Measurements from ENCODE around the gene LRRC1. TPM values are rescaled to one million over a fixed set of nuclear protein-coding genes. Genes with fewer than 3 reads are reported as not detected.

LRRC1 gene
- total and polyA plus RNA-seq, 2 of the 8 experiments (the other 6 are each of a cell fraction or from before 2014, with no cell fraction given): 6.7 to 15.9 TPM

DNA sequence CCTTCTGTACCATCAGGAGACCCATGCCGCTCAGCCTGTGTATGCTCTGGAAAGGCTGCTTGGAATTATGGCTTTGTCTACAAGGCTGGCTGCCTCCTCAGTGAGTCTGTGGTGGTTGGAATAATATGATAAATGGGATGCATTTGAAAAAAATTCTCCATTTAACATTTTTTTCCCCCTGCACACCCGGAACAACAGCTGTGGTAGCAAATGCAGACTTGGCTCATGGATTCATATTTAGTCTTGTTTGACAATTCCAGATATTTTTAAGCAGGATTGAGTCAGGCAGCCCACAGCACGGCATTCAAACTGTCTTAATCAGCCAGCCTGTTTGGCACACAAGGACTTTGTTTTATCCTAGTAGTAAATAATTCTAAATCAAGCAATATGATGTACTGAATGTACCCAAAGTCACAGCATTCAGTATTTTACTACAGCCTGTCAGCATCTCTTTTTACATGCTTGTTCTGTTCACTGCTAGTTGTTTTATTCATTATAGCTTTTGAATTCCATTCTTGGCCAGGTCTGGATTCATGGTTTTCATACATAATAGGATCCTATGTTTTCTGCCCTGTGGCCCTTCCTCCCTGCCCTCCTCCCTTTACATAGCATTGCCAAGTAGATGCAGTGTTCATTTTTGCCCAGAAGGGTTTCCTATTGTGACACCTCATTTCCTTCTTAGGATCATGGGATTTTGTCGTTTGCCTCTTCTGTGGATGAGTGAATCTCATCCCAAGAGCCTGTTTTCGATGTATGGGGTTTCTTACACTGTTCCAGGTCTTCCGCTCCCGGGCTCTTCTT, 68.1 kb downstream of the LRRC1 start:
- Histone ChIP-seq H2BK120ac (replicated peaks; ENCODE audit: low read depth, low read length) (no peak overlapping the region), H3K79me2 (ENCODE audit: control insufficient read depth in 1 of 2, insufficient read depth in 2 of 2, low read length in 2 of 2) (peaks cover 0 to 4% of the 10 kb centered on the region in 2 experiments; a peak in 1 of 4 replicates), H2AK5ac (ENCODE audit: low read depth, low read length) (no peak overlapping the region), H3K4me2 (ENCODE audit: insufficient read depth in 1 of 2, low read depth in 2 of 2, low read length in 2 of 2) (no peak overlapping the region), H3K4me3 (ENCODE audit: extremely low read depth in 1 of 4, insufficient read depth in 2 of 4, low read depth in 3 of 4, low read length in 4 of 4) (no peak overlapping the region), H3K9me3 (ENCODE audit: insufficient read depth in 2 of 2, low read depth in 1 of 2, low read length in 1 of 2) (no peaks in the 10 kb centered on the region), H3K56ac (replicated peaks; ENCODE audit: insufficient read length, low read depth, low read length) (no peak overlapping the region), H4K8ac (ENCODE audit: extremely low read depth, insufficient read depth, low read length) (no peak overlapping the region), H3K14ac (ENCODE audit: insufficient read length) (no peak overlapping the region), H2BK12ac (ENCODE audit: low read depth, low read length) (no peak overlapping the region), H3K23ac (ENCODE audit: insufficient read length) (no peak overlapping the region), H4K20me1 (replicated peaks in 1 of 2; ENCODE audit: control insufficient read depth in 1 of 2, insufficient read depth in 2 of 2, low read length in 2 of 2) (no peaks in the 10 kb centered on the region), H4K91ac (replicated peaks; ENCODE audit: insufficient read length, low read length) (no peak overlapping the region), H3K27me3 (replicated peaks in 1 of 4; ENCODE audit: control insufficient read depth in 3 of 4, extremely low read depth in 1 of 4, insufficient read depth in 3 of 4, low read length in 3 of 4) (no peaks in the 10 kb centered on the region), H3K23me2 (ENCODE audit: low read depth, low read length) (no peaks in the 10 kb centered on the region), H3K36me3 (ENCODE audit: control insufficient read depth in 2 of 4, insufficient read depth in 4 of 4, low read length in 3 of 4) (no peaks in the 10 kb centered on the region), H3K9ac (replicated peaks in 1 of 4; ENCODE audit: extremely low read depth in 1 of 4, low read depth in 3 of 4, low read length in 3 of 4) (no peak overlapping the region), H2BK5ac (ENCODE audit: low read depth, low read length) (no peak overlapping the region), H2BK20ac (ENCODE audit: low read length) (no peak overlapping the region), H3K79me1 (ENCODE audit: low read depth, low read length) (no peaks in the 10 kb centered on the region), H4K5ac (ENCODE audit: insufficient read length, low read depth, low read length) (no peak overlapping the region), H2BK15ac (ENCODE audit: low read length) (no peak overlapping the region), H2AFZ (ENCODE audit: low read length) (no peak overlapping the region), H3K4me1 (replicated peaks in 1 of 4; ENCODE audit: control insufficient read depth in 3 of 4, insufficient read depth in 4 of 4, low read length in 3 of 4) (no peaks in the 10 kb centered on the region), H3K4ac (replicated peaks; ENCODE audit: insufficient read length, low read depth, low read length) (no peak overlapping the region), H3K18ac (ENCODE audit: extremely low read depth, low read length) (no peak overlapping the region), H3K27ac (ENCODE audit: low read depth, low read length) (no peak overlapping the region)
- DNase-seq (ENCODE audit: low read depth in 1 of 2, low spot score in 2 of 2) (no peak), FAIRE-seq (no peak)
- ChIA-PET CTCF (ENCODE audit: partially characterized antibody) (interaction anchor here (1.0 to 1.8 kb wide), 2 partner anchors 78 to 128 kb away, joined by 3 to 5 read pairs; no protein-coding TSS in a partner anchor), POLR2A (ENCODE audit: partially characterized antibody) (interaction anchor here (0.7 to 0.9 kb wide), 2 partner anchors 69 to 645 kb away, joined by 3 read pairs; no protein-coding TSS in a partner anchor)
- 91% methylated on average over 7 of the region's 7 CpGs; no CpG with 5 or more reads in 1 of the 2 experiments for WGBS, 2 experiments (ENCODE audit: extremely low coverage in 1 of 2, insufficient coverage in 1 of 2, insufficient read length in 1 of 2, insufficient replicate concordance in 2 of 2, low coverage in 1 of 2, low lambda C conversion rate in 2 of 2, missing lambda C conversion rate in 1 of 2)
- TF ChIP-seq TEAD4 (IDR thresholded peaks at IDR 0.05; ENCODE audit: low read depth, low read length) (no peak), JUND (IDR thresholded peaks at IDR 0.05; ENCODE audit: low read length) (no peak), JUN (IDR thresholded peaks at IDR 0.05; ENCODE audit: low read depth, low read length) (no peak), RFX5 (IDR thresholded peaks at IDR 0.05; ENCODE audit: borderline replicate concordance, low read depth, low read length) (no peak), ASH2L (IDR thresholded peaks at IDR 0.05; ENCODE audit: low read length) (no peak), BCL11A (IDR thresholded peaks at IDR 0.05; ENCODE audit: low read depth in 2 of 2, low read length in 2 of 2) (no peak), CTBP2 (IDR thresholded peaks at IDR 0.05; ENCODE audit: borderline replicate concordance, insufficient read depth, insufficient read length, low read length) (no peak), KDM5A (IDR thresholded peaks at IDR 0.05; ENCODE audit: low read length) (no peak), TAF1 (IDR thresholded peaks at IDR 0.05; ENCODE audit: low read depth, low read length) (no peak), HDAC2 (IDR thresholded peaks at IDR 0.05; ENCODE audit: borderline replicate concordance in 1 of 2, low read depth in 2 of 2, low read length in 2 of 2) (no peak), HDAC6 (IDR thresholded peaks at IDR 0.05; ENCODE audit: low read depth, low read length) (no peak), POLR2AphosphoS5 (IDR thresholded peaks at IDR 0.05; ENCODE audit: low read depth, low read length) (no peak), CHD2 (IDR thresholded peaks at IDR 0.05; ENCODE audit: low read length) (no peak), SP2 (IDR thresholded peaks at IDR 0.05; ENCODE audit: low read length) (no peak)
